GM11168 (cell line): Measurements from ENCODE around the gene SMYD3.
"Not testable (repeated sequence)": the region's sequence is repeated elsewhere in the genome, so short reads cannot be mapped to it uniquely, and the experiment has no call there.

Experiments
- in situ Hi-C: fragments of 300-500 bp; cut with MboI; formaldehyde crosslinking; loops from one replicate; pipeline ENCODE4 v1.12.0; 2022; ENCODE audit warnings: low sequenced_read_pairs; ENCODE audit not compliant: unreplicated experiment

Gene SMYD3

DNA sequence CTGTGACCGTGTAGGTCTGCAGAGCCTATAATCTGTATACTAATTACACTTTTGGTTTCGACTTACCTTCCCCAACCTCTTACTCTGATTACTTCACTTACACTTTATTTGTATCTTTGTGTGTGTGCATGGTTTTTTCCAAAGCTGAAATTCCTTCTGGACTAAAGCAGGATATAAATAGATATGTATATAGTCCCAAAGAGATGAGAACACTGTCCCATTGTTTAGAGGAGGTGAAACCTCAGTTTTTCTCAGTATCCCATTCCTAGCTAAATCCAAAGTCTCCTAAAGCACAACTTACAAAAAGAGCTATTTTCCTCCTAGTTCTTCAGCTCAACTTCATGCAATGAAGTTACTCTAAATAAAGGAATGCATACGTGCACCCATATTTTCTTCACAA lies 442.2 kb downstream of the SMYD3 start:
- in situ Hi-C loops = no loop called here

- in situ Hi-C loops = no loop called here
Observed at GRCh38 chr1:246063013-246063616, 444.0 kb downstream of the SMYD3 start.

- in situ Hi-C loops = no loop called here
Observed at GRCh38 chr1:246058466-246058865, 448.6 kb downstream of the SMYD3 start.

GRCh38 chr1:246052603-246053002 lies 454.5 kb downstream of the SMYD3 start:
- in situ Hi-C loops = no loop called here

GRCh38 chr1:246051909-246052518 lies 455.1 kb downstream of the SMYD3 start:
- in situ Hi-C loops = no loop called here

- in situ Hi-C loops = no loop called here
Observed at GRCh38 chr1:246048693-246049092, 458.4 kb downstream of the SMYD3 start.

DNA sequence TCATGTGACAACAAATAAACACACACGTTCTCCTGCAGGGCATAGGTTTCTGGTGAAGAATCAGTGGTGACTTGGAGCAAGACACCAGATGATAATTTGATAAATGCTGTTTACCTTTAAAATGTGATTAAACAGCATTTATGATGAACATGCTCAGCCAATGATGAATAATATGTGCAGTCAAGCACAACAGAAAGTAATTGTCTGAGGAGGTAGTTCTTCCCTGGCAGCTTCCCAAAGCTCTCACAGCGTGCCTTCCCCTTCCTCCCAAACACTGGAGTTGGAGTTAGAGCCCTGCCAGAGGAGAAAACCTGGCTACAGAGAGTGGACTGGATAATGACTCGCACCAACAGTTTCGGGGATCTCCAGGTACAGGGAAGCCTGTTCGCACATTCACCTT lies 463.5 kb downstream of the SMYD3 start:
- in situ Hi-C loops = no loop called here

- in situ Hi-C loops = no loop called here
Observed at GRCh38 chr1:246041360-246041759, 465.7 kb downstream of the SMYD3 start.

DNA sequence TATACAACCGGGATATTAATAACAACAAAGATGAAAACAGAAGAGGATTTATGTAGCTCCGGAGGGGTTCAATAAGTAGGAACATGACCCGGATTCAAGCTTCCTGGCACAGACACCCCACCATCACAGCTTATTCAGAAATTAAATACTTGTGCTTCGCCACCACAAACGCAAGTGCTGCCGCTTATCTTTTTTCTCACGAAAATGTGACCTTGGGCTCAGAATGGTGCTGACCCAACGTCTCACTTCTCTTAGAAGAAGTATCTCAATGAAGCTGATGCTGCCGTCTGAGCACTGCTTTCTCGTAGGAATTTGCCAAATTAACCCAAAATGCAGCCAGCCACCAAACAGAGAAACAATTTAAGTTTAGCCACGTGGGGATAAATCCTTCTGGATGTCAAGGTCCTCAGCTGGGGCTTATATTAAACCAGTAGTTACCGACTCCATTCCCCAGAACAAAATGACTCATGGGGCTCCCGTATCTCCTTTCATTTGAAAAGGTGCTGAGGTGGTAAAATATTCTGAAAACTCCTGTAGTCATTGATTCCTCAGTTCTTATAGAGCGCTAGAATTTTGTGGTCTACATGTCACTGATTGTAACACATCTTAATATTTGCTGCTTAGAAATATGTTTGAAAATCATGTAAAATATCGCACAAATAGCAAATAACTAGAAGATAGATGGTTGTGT lies 466.7 kb downstream of the SMYD3 start:
- in situ Hi-C loops = no loop called here

GRCh38 chr1:246039584-246039983 lies 467.5 kb downstream of the SMYD3 start:
- in situ Hi-C loops = no loop called here

- in situ Hi-C loops = no loop called here
Observed at GRCh38 chr1:246037832-246038231, 469.2 kb downstream of the SMYD3 start.

- in situ Hi-C loops = no loop called here
Observed at GRCh38 chr1:246036175-246036574, 470.9 kb downstream of the SMYD3 start.

GRCh38 chr1:246035060-246035541 lies 472.0 kb downstream of the SMYD3 start:
- in situ Hi-C loops = no loop called here

DNA sequence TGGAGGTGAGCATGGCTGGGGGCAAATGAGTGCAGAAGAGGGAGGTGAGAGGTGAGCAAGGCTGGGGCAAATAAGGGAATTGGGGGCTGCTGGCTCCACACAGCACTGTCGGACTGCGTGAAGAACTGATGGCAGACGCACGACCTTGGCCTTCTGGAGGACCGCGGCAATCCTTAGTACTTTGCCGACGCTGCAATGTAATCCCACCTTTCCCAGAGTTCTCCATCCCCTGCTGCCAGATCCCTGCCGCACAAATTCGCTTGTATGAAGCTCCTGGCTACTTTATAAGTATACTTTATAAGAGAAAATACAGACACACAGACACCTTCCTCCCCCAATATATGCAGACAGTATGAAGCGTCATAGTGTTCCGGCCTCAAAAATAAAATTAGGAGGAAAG lies 472.4 kb downstream of the SMYD3 start:
- in situ Hi-C loops = no loop called here

DNA sequence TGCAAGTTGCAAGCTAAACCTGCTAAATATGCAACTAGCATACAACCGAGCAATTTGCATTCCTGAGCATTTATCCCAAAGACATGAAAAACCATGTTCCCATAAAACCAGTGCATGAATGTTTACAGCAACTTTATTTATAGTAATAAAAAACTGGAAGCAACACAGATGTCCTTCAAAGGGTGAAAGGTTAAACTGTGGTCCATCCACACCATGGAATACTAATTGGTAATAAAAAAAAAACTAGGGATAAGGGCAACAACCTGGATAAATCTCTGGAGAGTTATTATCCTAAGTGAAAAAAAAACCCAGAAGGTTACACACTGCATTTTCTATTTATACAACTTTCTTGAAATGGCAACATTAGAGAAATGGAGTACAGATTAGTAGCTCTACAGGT lies 474.1 kb downstream of the SMYD3 start:
- in situ Hi-C loops = no loop called here

DNA sequence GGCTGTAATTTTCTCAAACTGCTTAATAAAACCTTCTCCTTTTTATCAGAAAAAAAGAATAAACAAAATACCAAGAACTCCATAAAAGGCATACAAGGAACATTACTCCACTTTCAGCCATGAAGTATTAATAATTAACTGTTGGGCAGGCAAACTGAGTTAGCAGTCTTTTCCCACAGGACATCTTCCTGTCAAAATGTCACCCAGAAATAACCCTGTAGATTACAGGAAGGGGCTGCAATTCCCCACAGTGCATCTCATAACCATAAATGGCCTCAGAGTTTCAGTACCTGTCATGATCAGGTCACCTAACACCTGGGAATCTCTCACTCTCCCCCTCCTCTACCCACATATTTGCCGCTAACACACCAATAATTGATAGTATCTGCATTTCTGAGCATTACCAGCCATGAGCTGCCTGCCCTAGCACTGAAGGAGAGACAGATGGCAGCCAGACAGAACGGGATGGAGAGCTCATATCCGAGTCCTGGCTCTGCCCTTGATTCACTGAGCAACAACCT lies 475.0 kb downstream of the SMYD3 start:
- in situ Hi-C loops = no loop called here

DNA sequence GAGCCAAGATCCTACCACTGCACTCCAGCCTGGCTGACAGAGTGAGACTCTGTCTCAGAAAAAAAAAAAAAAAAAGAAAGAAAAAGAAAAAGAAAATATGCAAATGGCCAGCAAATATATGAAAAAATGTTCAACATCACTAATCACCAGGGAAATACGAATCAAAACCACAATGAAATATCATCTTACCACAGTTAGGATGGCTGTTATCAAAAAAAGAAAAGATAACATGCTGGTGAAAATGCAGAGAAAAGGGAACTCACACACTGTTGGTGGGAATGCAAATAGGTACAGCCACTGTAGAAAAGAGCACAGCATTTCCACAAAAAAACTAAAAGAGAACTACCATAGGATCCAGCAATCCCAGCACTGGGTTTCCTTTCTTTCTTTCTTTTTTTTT lies 477.5 kb downstream of the SMYD3 start:
- in situ Hi-C loops = no loop called here

DNA sequence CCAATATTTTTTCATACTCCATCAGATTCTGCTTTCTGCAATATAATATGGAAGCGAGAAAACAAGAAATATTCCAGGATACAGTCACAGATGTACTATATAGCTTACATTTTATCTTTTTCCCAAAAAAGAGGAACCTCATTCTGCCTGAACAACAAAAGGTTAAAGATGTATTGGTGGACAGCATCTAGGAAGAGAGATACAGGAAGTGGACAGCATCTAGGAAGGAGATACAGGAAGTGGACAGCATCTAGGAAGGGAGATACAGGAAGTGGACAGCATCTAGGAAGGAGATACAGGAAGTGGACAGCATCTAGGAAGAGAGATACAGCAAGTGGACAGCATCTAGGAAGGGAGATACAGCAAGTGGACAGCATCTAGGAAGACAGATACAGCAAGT lies 483.0 kb downstream of the SMYD3 start:
- in situ Hi-C loops = not testable (repeated sequence)

GRCh38 chr1:246020211-246020954 lies 486.7 kb downstream of the SMYD3 start:
- in situ Hi-C loops = no loop called here

DNA sequence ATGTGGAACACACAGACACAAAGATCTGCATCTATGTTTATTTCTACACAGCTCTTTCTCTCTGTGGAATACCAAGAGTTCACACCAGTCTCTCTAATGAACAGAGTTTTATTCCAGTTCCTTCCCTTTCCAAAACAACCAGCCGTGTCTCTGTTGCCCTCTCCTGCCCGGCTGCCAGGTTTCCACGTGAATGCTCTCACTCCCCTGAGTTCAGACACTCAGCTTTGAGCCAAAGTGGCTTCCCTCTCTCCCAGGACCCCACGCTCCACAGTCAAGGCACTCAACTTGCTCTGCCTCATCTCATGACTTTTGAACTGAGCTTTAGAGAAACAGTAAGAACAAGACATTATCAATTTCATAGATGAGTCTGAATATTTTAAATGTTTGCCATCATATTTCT lies 488.9 kb downstream of the SMYD3 start:
- in situ Hi-C loops = loop anchor here (10.0 kb wide), 2 partner anchors 97 to 437 kb away; no protein-coding TSS in a partner anchor

DNA sequence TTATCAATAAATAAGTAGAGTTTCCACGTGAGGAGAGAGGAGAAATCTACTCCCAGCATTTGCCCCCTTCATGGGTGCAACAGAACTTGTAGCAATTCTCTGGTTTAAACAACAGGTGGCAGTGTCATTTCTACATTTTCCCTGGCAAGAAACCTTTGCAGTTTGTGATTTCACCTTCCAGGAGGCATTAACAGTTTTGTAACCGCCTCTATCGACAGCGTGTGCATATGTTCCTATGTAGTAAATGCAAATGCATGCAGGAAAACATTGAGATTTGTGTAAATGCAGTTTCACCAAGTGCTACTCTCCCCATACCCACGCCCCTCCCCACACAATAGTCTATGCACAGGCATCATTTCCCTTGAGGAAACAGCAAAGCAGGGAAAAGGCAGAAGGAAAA lies 494.7 kb downstream of the SMYD3 start:
- in situ Hi-C loops = loop anchor here (10.0 kb wide), 2 partner anchors 102 to 442 kb away; no protein-coding TSS in a partner anchor
